Fibroblast of lung (primary cell): ENCODE results near the gene CTNND2.

Experiments
- CTCF ChIP-seq, 2 donors: IDR thresholded peaks in 1 of 2; conservative IDR thresholded peaks in 1 of 2; 1 replicate in 1 of 2; 2 replicates in 1 of 2; pipeline ENCODE4 v1.5.1; 2011 to 2012; ENCODE audit warnings: low read length in 2 of 2, control low read depth in 1 of 2, inconsistent platforms in 1 of 2, low read depth in 1 of 2, mild to moderate bottlenecking in 1 of 2
- EZH2 ChIP-seq: IDR thresholded peaks from 2 replicates; pipeline ENCODE4 v1.5.1; 2012; ENCODE audit warnings: low read length, control low read depth, mild to moderate bottlenecking; ENCODE audit errors: missing control alignments

- TF ChIP-seq CTCF (conservative IDR thresholded peaks at IDR 0.05 in 1 of 2, IDR thresholded peaks at IDR 0.05 in 1 of 2; ENCODE audit: low read depth in 1 of 2, low read length in 2 of 2), result no peak
- no peak for TF ChIP-seq EZH2
Measured at GRCh38 chr5:11247224-11247623, 657.0 kb downstream of the CTNND2 start.
